ENCODE data around the gene CHST12. TPM values are rescaled to one million over a fixed set of nuclear protein-coding genes. Genes with fewer than 3 reads are reported as not detected.

CHST12 gene
- total and polyA plus RNA-seq, 10 of the 15 experiments (the other 5 are each of a cell fraction or from before 2014, with no cell fraction given): 0.05 to 14.2 (median 3.3) TPM

GRCh38 chr7:2462731-2463130, 59.3 kb downstream of the CHST12 start:
- Histone ChIP-seq H4K20me1 (ENCODE audit: control insufficient read depth, insufficient read depth) (no peaks in the 10 kb centered on the region), H3K79me2 (ENCODE audit: control insufficient read depth, insufficient read depth, low read length) (no peaks in the 10 kb centered on the region), H3K4me3 (no peak overlapping the region), H3K9ac (ENCODE audit: control insufficient read depth, insufficient read depth, low read length) (no peak overlapping the region), H3K4me1 (ENCODE audit: control insufficient read depth, insufficient read depth, low read length) (no peaks in the 10 kb centered on the region), H3K9me3 (replicated peaks; ENCODE audit: control insufficient read depth, insufficient read depth, low read length) (no peaks in the 10 kb centered on the region; the same call in 2 of the 3 replicates), H3K36me3 (ENCODE audit: control insufficient read depth in 2 of 2, insufficient read depth in 2 of 2, low read length in 1 of 2) (no peaks in the 10 kb centered on the region), H3K4me2 (ENCODE audit: control insufficient read depth, insufficient read depth) (no peak overlapping the region), H2AFZ (ENCODE audit: control insufficient read depth, low read depth, low read length) (no peak overlapping the region), H3K27ac (ENCODE audit: control insufficient read depth, insufficient read depth) (no peak overlapping the region), H3K27me3 (replicated peaks in 1 of 2; ENCODE audit: control insufficient read depth in 2 of 2, insufficient read depth in 2 of 2, low read length in 1 of 2) (no peaks in the 10 kb centered on the region)
- SMC1A ChIA-PET (ENCODE audit: uncharacterized antibody, unreplicated experiment): no interaction called here
- TF ChIP-seq CBX5 (IDR thresholded peaks at IDR 0.05; ENCODE audit: low read depth): no peak
- TF ChIP-seq MTA3 (IDR thresholded peaks at IDR 0.05; ENCODE audit: borderline replicate concordance, low read length): no peak
- no peak for TF ChIP-seq ZNF687 (IDR thresholded peaks at IDR 0.05)
- TF ChIP-seq SKIL (IDR thresholded peaks at IDR 0.05; ENCODE audit: low read depth, poor library complexity, severe bottlenecking): no peak
- no peak for TF ChIP-seq EP300 (IDR thresholded peaks at IDR 0.05; ENCODE audit: borderline replicate concordance in 1 of 2, control insufficient read depth in 1 of 2, low read depth in 2 of 2, low read length in 2 of 2)
- no peak for TF ChIP-seq EED (IDR thresholded peaks at IDR 0.05; ENCODE audit: low read depth)
- TF ChIP-seq FOS (IDR thresholded peaks at IDR 0.05; ENCODE audit: borderline replicate concordance, extremely low read depth, insufficient read length): no peak
- no peak for TF ChIP-seq RBBP5 (conservative IDR thresholded peaks at IDR 0.05)
- TF ChIP-seq RELB (IDR thresholded peaks at IDR 0.05; ENCODE audit: low read depth): no peak
- no peak for TF ChIP-seq BCL3 (IDR thresholded peaks at IDR 0.05; ENCODE audit: borderline replicate concordance, insufficient read depth, low read depth, low read length, poor library complexity, severe bottlenecking)
- BruUV-seq (replicated peaks): no TSS peak
- POLR2A ChIA-PET: no interaction called here
- intact Hi-C loops (cut with micrococcal nuclease; ENCODE audit: unreplicated experiment): no loop called here
- 70% methylated on average over 3 of the region's 3 CpGs for WGBS (ENCODE audit: insufficient coverage, insufficient replicate concordance, low lambda C conversion rate, missing lambda C conversion rate)
- no peak for ATAC-seq
- no peak for FAIRE-seq
- DNase-seq (ENCODE audit: low read depth, low spot score): no peak
- in situ Hi-C loops (cut with MboI): no loop called here
- RAD21 ChIA-PET (ENCODE audit: unreplicated experiment): interaction anchor here (0.7 kb wide), 1 partner anchor 295 kb away, joined by 3 read pairs; no protein-coding TSS in a partner anchor
- CTCF ChIA-PET: no interaction called here

Data from GM12878 (cell line).